GM21717 (cell line): ENCODE results near the gene AGPAT2.

Source experiments
- ATAC-seq: cut with Tn5 transposase; IDR thresholded peaks from one replicate; pipeline ENCODE4 v1.9.1; 2021; ENCODE audit warnings: mild to moderate bottlenecking, moderate library complexity; ENCODE audit not compliant: unreplicated experiment

AGPAT2 gene

DNA sequence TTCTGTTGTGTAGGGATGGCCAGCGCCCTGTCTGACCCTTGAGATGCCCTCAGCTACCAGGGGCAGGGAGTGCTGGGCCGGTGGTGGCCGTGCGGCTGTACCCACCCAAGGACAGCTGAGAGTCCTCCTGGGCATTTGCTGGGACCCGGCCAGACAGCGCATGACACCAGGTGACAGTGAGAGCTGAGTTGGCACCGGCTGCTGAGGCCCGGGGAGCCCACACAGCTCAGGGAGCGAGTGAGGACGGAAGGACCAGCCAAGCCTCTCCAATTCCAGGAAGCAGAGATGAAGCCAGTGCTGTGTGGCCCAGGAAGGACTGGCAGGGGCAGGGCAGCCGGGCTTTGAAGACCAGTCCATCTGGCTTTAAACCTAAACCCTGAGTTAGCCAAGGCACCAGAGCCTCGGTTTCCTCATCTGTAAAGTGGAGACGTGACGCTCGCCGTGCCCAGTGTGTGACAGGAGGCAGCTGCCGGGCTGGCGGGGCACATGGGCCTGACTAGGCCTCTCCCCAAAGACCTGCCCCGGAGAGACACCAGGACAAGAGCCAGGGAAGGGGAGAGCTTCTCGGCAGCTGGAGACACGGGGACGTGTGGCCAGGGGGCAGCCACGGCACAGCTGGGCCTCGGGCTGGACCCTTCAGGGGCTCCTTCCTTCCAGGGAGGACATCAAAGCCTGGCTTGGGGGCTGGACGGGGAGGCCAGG, 3.0 kb upstream of the AGPAT2 start:
- ATAC-seq: no peak

DNA sequence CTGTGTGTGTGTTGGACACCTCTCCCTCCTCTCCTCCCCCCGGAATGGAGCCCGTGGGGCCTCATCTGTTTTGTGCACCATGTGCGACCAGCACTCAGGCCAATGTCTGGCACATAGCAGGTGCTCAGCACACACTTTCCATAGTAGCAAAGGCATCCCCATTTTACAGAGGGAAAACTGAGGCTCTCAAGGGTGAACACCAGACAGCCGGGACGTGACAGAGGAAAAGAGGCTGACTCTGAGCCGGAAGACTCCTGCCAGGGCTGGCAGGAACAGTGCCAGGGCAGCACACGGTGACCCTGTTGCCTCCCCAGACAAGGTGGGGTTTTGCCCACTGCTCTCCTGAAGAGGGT, 1.8 kb upstream of the AGPAT2 start:
- ATAC-seq: no peak

DNA sequence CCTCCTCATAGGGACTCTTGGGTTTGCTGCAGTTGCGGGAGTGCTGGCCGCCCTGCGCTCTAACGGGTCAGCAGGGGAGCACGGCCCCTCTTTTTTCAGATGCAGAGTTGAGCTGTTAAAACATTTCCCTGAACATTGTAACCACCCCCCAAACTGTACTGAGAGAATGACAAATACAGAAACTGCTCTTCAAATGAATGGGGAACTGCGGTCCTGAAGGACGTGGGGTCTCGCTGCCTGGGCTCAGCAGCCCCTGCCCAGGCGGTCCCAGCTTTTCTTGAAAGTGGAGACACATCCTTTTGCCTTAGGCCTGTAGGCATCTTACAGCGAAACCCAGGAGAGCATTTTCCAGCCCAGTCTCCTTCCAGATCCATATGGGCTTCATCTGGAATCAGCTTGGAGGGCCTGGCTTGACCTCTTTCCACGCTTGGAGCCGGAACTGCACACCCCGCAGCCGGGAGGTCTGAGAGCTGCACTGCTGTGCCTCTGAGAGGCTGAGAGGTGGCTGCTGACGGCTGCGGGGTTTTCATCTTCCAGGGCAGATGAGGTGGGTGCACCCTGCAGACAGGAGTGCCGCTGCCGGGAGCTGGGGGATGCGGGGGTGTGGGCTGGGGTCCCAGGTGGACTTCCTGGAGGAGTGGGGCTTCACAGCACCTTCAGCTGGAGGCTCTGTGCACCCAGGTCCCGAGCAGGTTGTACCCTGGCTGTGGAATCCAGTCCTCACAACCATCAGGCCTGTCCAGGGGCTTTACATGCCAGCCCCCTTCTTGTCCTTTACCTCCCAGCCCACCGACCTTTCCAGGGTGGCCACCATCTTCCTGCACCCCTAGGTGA, 1.2 kb upstream of the AGPAT2 start:
- ATAC-seq: no peak

DNA sequence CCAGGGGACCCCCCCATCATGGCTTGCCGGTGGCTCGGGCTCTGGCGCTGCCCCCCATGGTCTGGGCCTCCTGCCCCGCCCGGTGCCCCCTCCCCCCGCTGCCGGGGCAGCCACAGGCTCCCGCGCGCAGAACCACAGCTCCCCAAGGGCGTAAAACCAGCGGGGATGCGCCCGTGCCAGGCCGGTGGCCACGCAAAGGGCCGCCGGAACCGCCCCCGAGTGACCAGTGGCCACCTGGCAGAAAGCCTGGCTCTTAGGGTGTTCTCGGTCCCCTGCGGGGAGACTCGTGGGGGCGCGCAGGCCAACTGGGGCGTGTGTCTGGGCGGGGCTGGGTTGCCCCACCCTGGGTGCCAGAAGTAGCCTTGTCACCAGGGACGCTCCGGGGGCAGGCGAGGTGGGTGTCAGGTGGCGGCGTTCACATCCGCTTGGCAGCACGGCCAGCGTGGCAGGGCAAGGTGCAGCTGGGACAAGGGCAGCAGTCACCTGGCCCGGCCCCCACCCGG, 515 bp upstream of the AGPAT2 start:
- no peak for ATAC-seq

DNA sequence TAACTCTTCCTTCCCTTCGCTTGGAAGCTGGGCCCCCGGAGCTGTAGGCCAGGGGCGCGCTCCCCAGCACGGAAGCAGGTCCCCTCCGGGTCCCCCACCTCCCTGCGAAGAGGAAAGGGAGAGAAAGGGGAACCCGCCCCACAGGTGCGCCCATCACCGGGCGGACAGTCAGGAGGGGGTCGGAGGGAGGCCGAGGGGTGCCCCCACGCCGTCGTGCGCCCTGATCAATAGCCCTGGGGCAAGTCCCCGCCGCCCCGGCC, 793 bp downstream of the AGPAT2 start:
- ATAC-seq: no peak

DNA sequence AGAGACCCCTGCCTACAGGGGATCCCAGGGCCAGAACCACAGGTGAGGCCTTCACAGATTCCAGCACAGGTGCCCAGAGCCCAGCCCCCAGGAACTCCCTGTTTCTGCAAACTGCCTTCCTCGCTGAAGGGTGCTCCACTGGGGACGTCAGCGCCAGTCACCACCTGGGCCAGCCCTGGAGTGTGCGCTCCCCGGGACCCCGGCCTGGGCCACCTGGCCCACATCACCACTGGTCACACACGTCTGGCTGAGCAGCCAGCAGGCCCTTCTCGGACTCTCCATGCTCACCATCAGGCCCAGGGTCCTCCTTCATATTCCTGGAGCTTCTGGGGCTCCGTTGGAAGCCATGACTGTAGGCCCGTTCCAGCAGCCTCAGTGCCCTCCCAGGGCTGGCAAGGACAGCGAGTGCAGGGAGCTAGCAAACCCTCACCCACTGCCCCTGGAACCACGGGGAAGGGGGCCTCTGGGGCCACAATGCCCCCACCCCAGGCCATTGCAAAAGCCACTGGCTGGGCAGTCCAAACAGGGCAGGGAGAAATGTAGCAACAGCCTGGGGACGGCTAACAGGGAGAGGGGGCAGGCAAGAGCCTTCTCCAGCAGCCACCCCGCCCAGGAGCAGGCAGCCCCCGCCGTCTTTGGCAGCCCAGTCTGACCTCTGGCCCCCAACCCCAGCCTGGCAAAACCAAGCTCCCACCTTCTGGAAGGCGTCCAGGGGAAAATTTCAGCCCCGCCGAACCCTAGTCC, 1.3 kb downstream of the AGPAT2 start:
- ATAC-seq: no peak

DNA sequence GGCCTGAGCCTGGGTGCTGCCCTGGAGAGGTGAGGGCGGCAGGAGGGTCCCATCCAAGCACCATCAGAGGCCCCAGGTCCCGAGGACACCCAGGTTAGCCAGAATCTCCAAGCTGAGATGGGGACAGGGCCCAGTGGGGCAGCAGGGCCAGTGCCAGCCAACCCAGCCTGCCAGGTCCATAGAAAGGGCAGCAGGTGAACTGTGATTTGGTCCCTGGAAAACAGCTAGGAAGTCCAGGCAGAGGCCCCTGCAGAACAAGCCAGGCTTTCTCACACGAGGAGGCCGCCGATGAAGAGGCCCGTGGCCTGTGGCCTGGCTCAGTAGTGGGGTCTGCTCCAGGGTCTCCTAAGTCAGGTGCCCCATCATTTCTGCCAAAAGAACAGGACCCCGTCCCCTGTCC, 2.0 kb downstream of the AGPAT2 start:
- no peak for ATAC-seq

DNA sequence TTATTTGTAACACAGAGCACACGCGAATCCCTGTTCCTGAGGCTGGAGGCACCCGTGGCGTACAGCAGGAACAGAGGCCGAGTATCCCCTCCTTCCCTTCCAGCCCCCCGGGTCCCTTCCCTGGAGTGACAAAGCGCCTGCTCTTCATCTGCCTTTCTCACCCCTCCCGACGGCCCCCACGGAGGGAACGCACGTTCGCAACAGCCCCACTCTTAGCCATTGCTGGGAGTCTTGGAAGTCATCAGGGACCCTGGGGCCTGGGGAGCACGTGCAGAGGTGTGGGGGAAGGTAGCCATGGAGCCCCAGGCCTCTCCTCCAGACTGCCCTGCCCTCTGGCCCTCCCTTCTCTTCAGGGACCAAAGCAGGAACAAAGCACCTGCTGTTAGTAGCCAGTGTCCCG, 2.5 kb downstream of the AGPAT2 start:
- ATAC-seq: no peak

DNA sequence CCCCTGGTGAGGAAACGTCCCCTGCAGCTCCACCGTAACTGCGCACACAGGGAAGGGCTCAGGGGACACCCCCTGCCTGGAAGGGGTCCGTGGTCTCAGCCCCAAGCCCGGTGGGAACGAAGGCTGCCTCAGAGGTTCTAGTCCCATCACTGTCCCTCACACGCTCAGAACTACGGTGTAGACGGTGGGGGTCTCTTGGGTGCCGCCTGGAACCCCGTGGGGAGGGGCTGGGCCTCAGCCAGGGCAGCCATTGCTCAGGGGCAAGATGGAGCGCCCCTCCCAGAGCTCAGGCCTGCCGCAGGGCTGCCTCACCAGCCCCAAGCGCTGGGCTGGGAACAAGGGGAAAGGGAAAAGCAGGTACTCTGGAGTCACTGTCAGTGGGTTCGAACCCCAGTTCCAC, 2.9 kb downstream of the AGPAT2 start:
- no peak for ATAC-seq

DNA sequence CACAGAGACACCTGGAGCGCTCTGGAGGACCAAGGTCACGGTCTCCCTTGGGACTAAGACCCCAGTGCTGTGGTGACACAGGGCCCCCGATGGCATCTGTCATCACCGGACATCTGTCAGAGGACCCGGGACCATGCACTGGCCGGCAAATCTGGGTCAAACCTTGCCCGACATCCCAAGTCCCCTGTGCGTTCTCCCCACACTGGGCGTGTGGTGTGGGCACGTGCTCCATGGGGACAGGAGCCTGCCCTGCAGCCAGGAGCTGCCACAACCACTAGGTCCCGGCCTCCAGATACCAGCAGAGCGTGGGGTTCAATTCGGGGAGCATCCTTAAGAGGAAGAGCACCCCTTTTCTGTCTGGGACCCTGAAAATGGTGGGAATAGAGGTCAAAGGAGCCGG, 3.5 kb downstream of the AGPAT2 start:
- no peak for ATAC-seq

DNA sequence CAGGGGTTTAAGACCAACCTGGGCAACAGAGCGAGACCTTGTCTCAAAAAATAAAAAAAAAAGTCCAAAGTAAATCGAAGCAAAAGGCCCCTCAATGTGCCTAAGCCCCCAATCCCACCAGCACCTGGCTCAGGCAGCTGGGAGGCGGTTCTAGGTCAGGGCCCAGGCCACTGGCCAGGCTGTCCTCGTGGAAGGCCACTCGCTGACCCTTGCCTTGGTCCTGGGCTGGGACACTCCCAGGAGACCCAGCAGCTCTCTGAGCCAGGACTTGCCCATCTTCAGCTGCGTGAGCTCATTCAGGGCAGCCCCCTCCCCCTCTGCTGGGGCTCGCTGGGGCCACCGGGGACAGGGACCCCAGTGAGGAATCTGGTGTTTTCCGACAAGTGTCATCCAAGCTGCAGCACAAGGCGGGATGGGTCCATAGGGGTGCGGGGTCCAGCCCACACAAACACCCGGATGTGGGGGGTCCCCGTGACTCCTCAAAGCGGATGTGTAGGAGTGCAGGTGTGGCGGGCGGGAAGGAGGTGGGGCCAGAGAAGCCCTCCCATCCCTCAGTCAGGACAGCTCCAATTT, 4.0 kb downstream of the AGPAT2 start:
- no peak for ATAC-seq

DNA sequence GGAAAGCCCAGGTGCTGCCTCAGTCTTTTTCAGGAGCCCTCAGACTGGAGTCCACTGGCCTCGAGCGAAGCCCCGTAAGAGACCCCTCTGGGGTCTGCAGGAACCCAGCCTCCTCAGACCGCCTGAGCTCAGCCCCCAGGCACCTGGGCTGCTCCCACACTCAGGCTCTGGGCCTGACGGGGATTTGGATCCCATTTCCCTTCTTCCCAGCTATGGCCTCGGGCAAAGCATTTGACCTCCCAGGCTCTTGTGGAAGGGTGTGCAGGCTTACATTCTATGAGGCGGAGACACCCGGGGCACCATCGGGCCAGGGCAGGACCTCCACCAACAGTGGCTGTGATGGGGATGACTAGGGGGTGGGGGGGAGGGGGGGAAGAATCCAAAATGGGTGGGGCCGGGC, 4.5 kb downstream of the AGPAT2 start:
- no peak for ATAC-seq

DNA sequence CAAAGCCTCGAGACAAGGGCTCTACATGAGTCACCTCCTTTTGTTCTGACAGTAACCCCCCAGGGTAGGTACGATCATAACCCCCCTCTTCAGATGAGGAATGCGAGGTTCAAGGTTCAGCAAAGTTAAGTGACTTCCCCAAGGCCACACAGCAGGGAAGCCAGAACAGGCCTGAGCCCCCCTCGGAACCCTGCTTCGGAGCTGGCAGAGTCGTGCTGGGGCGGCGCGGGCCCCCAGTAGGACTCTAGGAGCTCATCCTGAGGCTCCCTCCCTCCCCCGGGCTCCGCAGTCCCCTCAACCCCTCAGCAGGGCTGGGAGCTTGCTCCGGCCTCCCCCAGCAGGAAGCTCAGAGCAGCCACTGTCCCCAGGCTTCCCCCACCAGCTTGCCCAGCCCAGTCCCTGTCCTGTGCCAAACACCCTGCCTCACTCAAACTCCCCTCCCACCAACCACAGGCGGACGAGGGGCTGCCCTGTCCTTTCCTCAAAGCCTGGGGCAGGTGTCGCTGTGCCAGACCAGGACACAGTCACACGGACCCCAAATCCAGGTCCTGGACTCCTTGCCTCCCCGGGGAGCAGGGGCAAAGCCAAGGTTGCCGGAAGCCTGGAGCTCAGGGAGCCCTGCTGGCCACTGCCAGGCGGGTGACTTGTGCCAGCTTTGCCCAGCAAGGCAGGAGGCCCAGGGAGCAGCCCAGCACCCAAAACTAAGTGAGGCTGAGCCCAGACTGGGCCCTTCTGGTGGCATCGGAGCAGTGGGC, 5.1 kb downstream of the AGPAT2 start:
- ATAC-seq: no peak

DNA sequence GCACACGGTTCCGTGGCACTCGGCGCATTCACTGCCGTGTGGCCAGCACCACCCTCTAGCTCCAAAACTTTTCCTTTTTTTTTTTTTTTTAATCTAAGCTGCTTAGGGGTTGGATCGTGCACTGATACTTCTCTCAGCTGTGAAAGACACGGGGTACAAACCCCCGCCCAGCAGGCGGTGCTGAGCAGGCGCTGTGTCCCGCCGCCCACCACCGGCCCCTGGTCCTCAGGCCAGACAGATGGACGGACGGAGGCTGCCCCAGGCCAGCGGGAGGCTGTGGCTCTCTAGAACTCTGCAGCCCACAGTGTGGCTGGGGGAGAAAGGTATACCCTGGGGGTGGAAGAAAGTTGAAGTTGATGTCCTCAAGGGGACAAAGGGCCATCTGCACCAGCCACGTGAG, 6.2 kb downstream of the AGPAT2 start:
- no peak for ATAC-seq

DNA sequence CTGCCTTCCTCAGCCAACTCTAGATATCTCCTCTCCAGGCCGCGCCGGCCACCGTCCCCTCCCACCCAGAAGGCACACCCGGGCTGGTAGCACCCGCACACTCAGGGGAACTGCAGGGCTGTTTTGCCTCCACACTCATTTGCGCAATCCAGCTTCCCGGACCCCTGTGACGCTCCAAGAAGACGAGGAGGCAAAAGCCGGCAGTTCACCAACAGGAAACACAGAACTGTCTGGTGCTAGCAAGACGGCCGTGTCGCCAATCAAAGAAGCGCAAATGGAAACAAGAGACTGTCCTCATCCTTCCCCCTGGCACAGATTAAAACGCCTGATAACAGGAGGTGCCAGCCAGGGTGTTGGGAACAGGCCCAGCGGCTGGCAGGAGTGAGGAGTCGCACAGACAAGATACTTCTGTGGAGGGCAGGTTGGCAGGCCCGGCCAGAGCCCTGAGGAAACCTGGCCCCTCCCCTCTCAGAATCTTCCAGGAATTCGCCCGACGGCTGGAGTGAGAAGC, 7.8 kb downstream of the AGPAT2 start:
- no peak for ATAC-seq

DNA sequence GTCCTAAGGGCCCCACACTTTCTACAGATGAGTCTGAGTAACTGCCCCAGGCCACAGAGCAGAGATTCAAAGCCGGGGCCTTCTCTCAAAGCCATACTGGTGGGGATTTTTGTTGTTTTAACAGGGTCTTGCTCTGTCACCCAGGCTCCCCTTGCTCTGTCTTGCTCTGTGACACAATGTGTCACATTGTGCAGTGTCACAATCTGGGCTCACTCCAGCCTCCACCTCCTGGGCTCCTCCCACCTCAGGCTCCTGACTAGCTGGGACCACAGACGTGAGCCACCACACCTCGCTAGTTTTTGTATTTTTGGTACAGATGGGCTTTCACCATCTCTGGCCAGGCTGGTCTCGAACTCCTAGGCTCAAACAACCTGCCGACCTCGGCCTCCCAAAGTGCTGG, 8.6 kb downstream of the AGPAT2 start:
- no peak for ATAC-seq

DNA sequence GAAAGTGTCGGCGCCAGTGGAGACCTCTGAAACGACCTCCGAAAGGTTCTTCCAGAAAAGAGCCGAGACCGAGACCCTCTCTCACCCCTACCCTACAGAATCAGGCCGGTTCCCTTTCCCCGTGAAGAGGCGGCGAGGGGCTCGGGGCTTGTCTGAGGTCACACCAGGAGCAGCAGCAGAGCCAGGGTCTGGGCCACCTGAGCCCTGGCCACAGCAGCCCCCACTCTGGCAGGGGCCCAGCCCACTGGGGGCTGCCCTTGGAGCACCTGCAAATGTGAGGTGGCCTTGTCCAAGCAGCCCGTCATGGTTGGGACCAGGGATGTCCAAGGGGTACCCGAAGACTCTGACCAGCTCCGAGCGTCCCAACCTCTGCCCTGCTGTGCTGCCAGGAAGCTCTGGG, 9.2 kb downstream of the AGPAT2 start:
- ATAC-seq: no peak

DNA sequence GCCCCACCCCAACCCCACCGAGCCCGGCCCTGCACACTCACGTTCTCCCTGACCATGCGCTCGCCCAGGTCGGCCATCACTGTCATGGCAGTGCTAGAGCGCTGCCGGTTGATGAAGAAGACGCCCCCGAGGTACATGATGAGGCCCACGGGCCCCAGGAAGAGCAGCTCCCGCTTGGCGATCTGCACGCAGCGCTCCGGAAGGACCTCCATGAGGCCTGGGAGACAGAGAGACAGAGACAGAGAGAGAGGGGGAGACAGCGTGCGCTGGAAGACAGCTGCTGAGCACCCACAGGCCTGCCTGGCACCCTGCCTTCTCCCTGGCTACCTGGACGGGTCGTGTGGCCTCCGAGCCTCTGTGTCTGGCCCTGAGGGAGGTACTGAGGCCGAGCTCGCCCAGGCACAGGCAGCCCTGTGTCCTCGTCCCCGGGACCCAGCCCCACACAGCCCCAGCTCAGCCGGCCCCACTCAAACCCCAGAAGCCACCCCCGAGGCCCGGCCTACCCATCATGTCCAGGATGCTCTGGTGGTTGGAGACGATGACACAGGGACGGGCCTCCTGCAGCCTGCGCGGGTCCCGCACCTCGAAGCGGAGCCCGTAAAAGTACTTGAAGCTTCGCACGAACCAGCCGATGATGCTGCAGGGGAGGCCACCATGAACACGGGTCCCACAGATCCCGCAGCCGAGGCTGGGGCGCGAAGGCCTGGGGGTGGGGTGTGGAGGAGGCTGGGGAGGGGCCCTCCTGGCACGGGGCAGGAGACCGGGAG, 10.2 kb downstream of the AGPAT2 start:
- no peak for ATAC-seq

DNA sequence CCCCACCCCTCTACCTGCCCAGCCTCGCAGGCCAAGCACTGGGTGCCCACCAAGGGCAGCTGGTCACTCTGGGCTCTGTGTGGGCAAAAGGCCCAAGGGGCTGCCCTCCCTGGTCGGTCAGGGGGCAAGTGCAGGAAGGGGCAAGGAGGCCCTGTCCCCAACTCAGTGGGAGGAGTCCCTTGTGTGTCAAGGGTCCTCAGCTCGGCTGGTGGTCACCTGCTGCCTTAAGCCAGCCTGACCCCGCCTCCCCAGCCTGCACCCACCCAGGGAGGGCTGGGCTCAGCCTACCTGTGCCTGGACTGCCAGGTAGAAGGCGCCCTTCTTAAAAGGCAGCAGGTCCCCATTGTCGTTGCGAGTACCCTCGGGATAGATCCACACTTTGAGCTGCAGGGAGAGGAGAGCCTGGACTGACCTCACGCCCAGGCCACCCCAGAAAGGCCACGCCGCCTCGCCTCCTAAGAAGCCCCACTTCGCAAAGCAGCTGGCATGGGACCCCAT, 10.9 kb downstream of the AGPAT2 start:
- no peak for ATAC-seq
